Astrocyte (in vitro differentiated cells and primary cell): Measurements from ENCODE around the gene FBN1. TPM values are rescaled to one million over a fixed set of nuclear protein-coding genes. Genes with fewer than 3 reads are reported as not detected.

Experiments
- DNase-seq: peaks from one replicate; pipeline ENCODE4 v3.0.0-alpha.2; 2010; ENCODE audit warnings: low read depth
- FAIRE-seq: peaks from 2 replicates; lab custom pipeline; 2011; peaks lifted over from hg19 to GRCh38; lab: Jason Lieb, UNC
- H2AFZ ChIP-seq: 2 replicates; pipeline ENCODE4 v1.6.0; 2012; ENCODE audit warnings: low read depth, low read length, inconsistent platforms
- H3K27ac ChIP-seq: 2 replicates; pipeline ENCODE4 v1.5.1; 2011; ENCODE audit warnings: low read depth, low read length, inconsistent platforms
- H3K27me3 ChIP-seq: 2 replicates; pipeline ENCODE4 v1.6.0; 2011; ENCODE audit warnings: low read length, inconsistent platforms; ENCODE audit not compliant: insufficient read depth
- H3K36me3 ChIP-seq: 2 replicates; pipeline ENCODE4 v1.5.1; 2011; ENCODE audit warnings: low read length, inconsistent platforms; ENCODE audit not compliant: insufficient read depth
- H3K4me1 ChIP-seq: 2 replicates; pipeline ENCODE4 v1.5.1; 2011; ENCODE audit warnings: low read length, inconsistent platforms; ENCODE audit not compliant: insufficient read depth
- H3K4me2 ChIP-seq: 2 replicates; pipeline ENCODE4 v1.6.0; 2012; ENCODE audit warnings: low read length, inconsistent platforms
- H3K4me3 ChIP-seq: 2 replicates; pipeline ENCODE4 v1.5.1; 2011; ENCODE audit warnings: low read depth, mild to moderate bottlenecking, low read length, inconsistent platforms; ENCODE audit not compliant: insufficient read depth
- H3K79me2 ChIP-seq: 2 replicates; pipeline ENCODE4 v1.6.0; 2012; ENCODE audit warnings: mild to moderate bottlenecking, low read length, inconsistent platforms; ENCODE audit not compliant: insufficient read depth
- H3K9ac ChIP-seq: 2 replicates; pipeline ENCODE4 v1.6.0; 2012; ENCODE audit warnings: mild to moderate bottlenecking, low read length, inconsistent platforms
- H3K9me3 ChIP-seq: 2 replicates; pipeline ENCODE4 v1.5.1; 2012; ENCODE audit warnings: low read depth, mild to moderate bottlenecking, low read length, inconsistent platforms; ENCODE audit not compliant: insufficient read depth
- H4K20me1 ChIP-seq: 2 replicates; pipeline ENCODE4 v1.6.0; 2012; ENCODE audit warnings: low read length, inconsistent platforms; ENCODE audit not compliant: insufficient read depth
- H3K27ac Mint-ChIP-seq: one replicate; pipeline ENCODE4 v1.8.0; 2021; ENCODE audit warnings: mild to moderate bottlenecking, mixed read lengths; ENCODE audit not compliant: unreplicated experiment
- H3K27me3 Mint-ChIP-seq: one replicate; pipeline ENCODE4 v1.8.0; 2021; ENCODE audit warnings: low read depth, mixed read lengths; ENCODE audit not compliant: unreplicated experiment
- H3K36me3 Mint-ChIP-seq: one replicate; pipeline ENCODE4 v1.8.0; 2021; ENCODE audit warnings: low read depth, mixed read lengths; ENCODE audit not compliant: unreplicated experiment
- H3K4me1 Mint-ChIP-seq: one replicate; pipeline ENCODE4 v1.8.0; 2021; ENCODE audit warnings: low read depth, mixed read lengths; ENCODE audit not compliant: unreplicated experiment
- H3K4me3 Mint-ChIP-seq: one replicate; pipeline ENCODE4 v1.8.0; 2021; ENCODE audit warnings: mild to moderate bottlenecking, moderate library complexity, mixed read lengths; ENCODE audit not compliant: unreplicated experiment
- H3K9me3 Mint-ChIP-seq: one replicate; pipeline ENCODE4 v1.8.0; 2021; ENCODE audit warnings: mild to moderate bottlenecking, mixed read lengths; ENCODE audit not compliant: unreplicated experiment
- EZH2 ChIP-seq: IDR thresholded peaks from 2 replicates; pipeline ENCODE4 v1.6.1; 2012; ENCODE audit warnings: mild to moderate bottlenecking, low read length, inconsistent platforms; ENCODE audit not compliant: insufficient read depth
- total RNA-seq: library from RNA; stranded (reverse); gene quantifications from 2 replicates; pipeline ENCODE4 v1.2.1, GENCODE V29; 2021
- TF ChIP-seq, protein P1 (sequence below): IDR thresholded peaks from 2 replicates; pipeline ENCODE4 v1.5.1; 2011; ENCODE audit warnings: low read depth, mild to moderate bottlenecking, inconsistent platforms, low read length, moderate library complexity; ENCODE audit not compliant: insufficient read depth

The FBN1 gene
- total RNA-seq, 1 donor from 2014 or later, result 210 TPM

DNA sequence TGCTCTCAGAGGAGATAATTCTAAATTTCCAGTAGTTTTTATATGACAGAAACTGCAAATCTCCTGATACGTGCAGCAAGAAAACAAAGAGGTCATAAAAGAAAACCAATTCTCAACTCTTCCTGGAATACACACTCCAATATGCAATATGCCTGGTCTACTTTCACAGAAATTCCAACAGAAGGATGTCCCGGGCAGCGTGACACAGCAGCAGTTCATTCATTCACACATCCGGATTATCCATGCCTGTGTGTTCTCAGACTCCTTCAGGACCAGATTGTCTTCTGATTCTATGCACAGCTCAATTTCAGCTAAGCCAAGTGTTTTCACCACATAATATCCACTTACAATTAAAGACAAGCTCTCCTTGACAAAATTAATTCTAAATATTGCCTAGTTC lies 64.3 kb downstream of the FBN1 start:
- H3K4me3 Mint-ChIP-seq, result no peak overlapping the region
- FAIRE-seq, result no peak
- H3K36me3 Mint-ChIP-seq, result peaks cover 18% of the 10 kb centered on the region
- Histone ChIP-seq H2AFZ (no peak overlapping the region), H4K20me1 (peaks cover 39% of the 10 kb centered on the region), H3K9ac (no peak overlapping the region), H3K4me2 (no peak overlapping the region), H3K9me3 (no peaks in the 10 kb centered on the region), H3K27ac (peak overlapping the region; percentile 76), H3K79me2 (peaks cover 90% of the 10 kb centered on the region), H3K4me1 (peaks cover 11% of the 10 kb centered on the region), H3K4me3 (no peak overlapping the region), H3K36me3 (peaks cover 35% of the 10 kb centered on the region), H3K27me3 (no peaks in the 10 kb centered on the region)
- H3K27ac Mint-ChIP-seq, result peak overlapping the region; percentile 22
- no peak for DNase-seq
- TF ChIP-seq EZH2, result no peak
- TF ChIP-seq, protein P1, sequence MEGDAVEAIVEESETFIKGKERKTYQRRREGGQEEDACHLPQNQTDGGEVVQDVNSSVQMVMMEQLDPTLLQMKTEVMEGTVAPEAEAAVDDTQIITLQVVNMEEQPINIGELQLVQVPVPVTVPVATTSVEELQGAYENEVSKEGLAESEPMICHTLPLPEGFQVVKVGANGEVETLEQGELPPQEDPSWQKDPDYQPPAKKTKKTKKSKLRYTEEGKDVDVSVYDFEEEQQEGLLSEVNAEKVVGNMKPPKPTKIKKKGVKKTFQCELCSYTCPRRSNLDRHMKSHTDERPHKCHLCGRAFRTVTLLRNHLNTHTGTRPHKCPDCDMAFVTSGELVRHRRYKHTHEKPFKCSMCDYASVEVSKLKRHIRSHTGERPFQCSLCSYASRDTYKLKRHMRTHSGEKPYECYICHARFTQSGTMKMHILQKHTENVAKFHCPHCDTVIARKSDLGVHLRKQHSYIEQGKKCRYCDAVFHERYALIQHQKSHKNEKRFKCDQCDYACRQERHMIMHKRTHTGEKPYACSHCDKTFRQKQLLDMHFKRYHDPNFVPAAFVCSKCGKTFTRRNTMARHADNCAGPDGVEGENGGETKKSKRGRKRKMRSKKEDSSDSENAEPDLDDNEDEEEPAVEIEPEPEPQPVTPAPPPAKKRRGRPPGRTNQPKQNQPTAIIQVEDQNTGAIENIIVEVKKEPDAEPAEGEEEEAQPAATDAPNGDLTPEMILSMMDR, result no peak
- H3K9me3 Mint-ChIP-seq, result no peaks in the 10 kb centered on the region
- H3K27me3 Mint-ChIP-seq, result no peaks in the 10 kb centered on the region
- peaks cover 25% of the 10 kb centered on the region for H3K4me1 Mint-ChIP-seq

DNA sequence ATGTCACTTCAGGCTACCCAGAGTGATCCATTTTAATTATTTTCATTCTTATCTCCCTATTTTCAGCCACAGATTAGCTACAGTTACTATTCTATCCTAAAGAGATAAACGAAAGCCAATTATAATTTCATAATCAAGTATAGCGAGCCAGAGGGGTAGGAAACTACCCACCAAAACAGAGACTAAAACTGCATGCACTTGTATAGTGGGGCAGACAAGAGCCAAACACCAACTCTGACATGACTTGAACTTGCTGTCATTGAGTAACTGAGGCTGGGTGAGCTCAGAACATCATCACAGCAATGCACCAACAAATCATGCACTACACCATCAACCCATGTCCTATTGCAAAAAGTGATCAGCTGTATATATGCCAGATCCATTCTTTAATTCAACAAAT lies 64.8 kb downstream of the FBN1 start:
- FAIRE-seq, result no peak
- Histone ChIP-seq H3K27ac (no peak overlapping the region), H3K36me3 (peaks cover 40% of the 10 kb centered on the region), H3K9me3 (no peaks in the 10 kb centered on the region), H3K27me3 (no peaks in the 10 kb centered on the region), H3K4me3 (no peak overlapping the region), H4K20me1 (peaks cover 44% of the 10 kb centered on the region), H3K79me2 (peaks cover 92% of the 10 kb centered on the region), H3K4me1 (peaks cover 11% of the 10 kb centered on the region), H3K9ac (no peak overlapping the region), H3K4me2 (no peak overlapping the region), H2AFZ (no peak overlapping the region)
- no peak overlapping the region for H3K4me3 Mint-ChIP-seq
- H3K4me1 Mint-ChIP-seq, result peaks cover 22% of the 10 kb centered on the region
- H3K36me3 Mint-ChIP-seq, result peaks cover 18% of the 10 kb centered on the region
- TF ChIP-seq, protein P1, result no peak
- TF ChIP-seq EZH2, result no peak
- H3K27ac Mint-ChIP-seq, result no peak overlapping the region
- H3K27me3 Mint-ChIP-seq, result no peaks in the 10 kb centered on the region
- H3K9me3 Mint-ChIP-seq, result no peaks in the 10 kb centered on the region
- no peak for DNase-seq

DNA sequence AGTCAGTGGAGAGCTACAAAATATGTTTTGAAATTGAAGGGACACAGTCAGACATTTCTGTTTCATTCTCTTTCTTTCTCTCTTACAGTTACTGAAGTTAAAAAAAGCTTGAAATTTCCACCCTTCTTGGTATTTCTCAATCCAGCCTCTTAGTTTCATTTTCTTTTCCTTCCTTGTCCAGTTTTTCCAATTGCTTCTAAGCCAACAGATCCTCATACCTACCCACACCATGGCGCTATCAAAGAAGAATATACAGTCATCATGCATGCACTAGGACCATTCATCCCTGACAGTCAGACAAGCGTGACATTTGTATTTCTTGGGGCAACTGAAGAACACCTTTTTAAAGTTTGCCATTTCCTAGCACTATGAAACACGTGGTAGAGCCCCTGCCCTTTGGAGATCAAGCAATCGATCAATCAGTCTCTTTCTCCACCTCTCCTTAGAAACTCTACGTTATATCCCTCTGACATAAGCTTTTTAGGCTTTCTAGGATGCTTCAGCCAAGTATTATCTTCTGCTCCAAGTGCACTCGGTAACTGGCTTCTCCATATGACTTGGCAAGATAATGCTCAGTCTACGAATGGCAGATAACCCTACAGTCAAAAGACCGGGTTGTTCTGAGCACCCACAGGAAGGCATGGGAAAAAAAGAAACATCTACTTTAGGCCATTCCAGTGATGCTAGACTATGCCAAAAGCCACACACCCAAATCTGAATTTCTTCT lies 65.4 kb downstream of the FBN1 start:
- Histone ChIP-seq H4K20me1 (peaks cover 49% of the 10 kb centered on the region), H3K36me3 (peaks cover 45% of the 10 kb centered on the region), H3K4me2 (no peak overlapping the region), H3K4me3 (no peak overlapping the region), H3K79me2 (peaks cover 92% of the 10 kb centered on the region), H3K9me3 (no peaks in the 10 kb centered on the region), H3K27me3 (no peaks in the 10 kb centered on the region), H3K27ac (no peak overlapping the region), H3K4me1 (peaks cover 11% of the 10 kb centered on the region), H2AFZ (no peak overlapping the region), H3K9ac (no peak overlapping the region)
- FAIRE-seq (no peak), DNase-seq (peak; percentile 36)
- Mint-ChIP-seq H3K9me3 (no peaks in the 10 kb centered on the region), H3K27me3 (no peaks in the 10 kb centered on the region), H3K27ac (no peak overlapping the region), H3K36me3 (peaks cover 19% of the 10 kb centered on the region), H3K4me1 (peaks cover 22% of the 10 kb centered on the region), H3K4me3 (no peak overlapping the region)
- TF ChIP-seq, protein P1, result no peak
- no peak for TF ChIP-seq EZH2
